Right kidney (tissue), 1 donor: ENCODE measurements around the gene TSHZ2.

Experiments
- DNase-seq: peaks from one replicate; pipeline ENCODE4 v3.0.0-alpha.2; 2016

The TSHZ2 gene

GRCh38 chr20:52993076-52993475, 20.9 kb downstream of the TSHZ2 start:
- peak; percentile 27 for DNase-seq

- no peak for DNase-seq
Measured at GRCh38 chr20:52994184-52994970, 22.2 kb downstream of the TSHZ2 start.

DNA sequence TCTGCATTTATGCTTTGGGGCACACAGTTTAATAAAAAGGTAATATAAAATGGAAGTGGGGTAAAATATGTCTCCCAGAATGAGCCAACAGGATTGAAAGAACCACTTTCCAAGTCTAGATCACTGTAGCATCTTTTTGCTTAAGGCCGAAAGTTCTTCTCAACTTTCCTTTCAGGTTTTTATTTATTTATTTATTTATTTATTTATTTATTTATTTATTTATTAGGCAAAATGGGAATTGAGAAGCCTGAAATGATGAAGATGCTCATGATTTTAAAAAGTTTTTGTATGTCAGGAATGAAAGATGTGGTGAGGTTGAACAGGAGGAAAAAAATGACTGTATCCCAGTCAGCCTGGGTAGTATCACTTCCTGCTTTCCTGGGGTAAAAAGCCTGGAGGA, 24.0 kb downstream of the TSHZ2 start:
- DNase-seq = no peak

DNA sequence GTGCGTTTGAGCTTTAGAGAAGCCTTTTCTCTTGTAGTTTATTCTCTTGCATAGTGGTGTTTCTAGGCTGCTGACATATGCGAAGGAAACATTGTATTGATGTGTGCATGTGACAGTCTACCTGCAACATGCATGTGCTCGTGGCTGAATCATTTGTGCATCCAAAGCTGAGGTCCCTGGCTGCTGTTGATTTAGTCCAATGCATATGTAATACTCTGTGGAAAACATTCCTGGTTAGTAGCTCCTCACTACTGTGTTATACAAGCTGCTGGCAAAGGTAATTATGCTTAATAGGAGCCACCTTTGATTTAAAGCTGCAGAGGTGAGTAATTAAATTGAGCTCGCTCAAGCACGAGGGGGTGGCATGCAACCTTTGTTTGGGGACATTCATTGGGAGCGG, 24.5 kb downstream of the TSHZ2 start:
- DNase-seq = no peak

GRCh38 chr20:52998268-52998667, 26.1 kb downstream of the TSHZ2 start:
- no peak for DNase-seq

GRCh38 chr20:52999040-52999439, 26.9 kb downstream of the TSHZ2 start:
- DNase-seq = no peak

DNA sequence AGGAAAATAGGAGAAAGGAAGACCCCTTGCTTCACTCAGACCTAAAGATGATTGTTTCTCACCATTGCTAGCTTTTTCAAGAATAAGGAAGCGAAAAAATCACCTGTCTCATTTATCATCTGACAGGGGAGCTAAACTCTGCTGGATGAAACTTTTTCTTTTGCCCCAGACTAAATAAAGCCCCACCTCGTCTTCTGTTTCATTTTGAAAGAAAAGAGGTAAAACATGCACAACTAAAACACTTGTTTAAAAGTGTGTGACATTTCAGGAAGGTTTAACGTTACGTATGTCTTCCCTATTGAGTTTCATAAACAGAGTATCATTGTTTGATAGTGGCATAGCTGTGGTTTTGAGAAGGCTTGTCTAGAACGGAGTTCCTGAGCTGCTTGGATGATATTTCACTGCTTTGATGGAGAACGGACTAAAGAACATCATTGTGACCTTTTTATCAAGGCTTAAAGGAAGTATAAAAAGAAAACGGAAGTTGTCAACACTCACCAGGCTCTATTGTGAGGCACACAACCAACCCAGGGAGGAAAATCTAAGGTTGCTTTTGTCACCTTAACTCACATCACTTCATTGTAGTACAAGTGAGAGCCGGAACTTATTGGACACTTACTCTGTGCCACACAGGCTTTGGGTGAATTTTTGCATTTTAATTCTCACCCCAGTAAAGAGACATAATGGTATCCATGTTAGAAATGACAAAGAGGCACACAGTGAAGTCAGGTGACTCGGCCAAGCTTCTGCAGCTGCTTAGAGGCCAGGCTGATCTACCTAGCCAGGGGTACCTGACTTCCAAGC, 29.5 kb downstream of the TSHZ2 start:
- DNase-seq = no peak

DNA sequence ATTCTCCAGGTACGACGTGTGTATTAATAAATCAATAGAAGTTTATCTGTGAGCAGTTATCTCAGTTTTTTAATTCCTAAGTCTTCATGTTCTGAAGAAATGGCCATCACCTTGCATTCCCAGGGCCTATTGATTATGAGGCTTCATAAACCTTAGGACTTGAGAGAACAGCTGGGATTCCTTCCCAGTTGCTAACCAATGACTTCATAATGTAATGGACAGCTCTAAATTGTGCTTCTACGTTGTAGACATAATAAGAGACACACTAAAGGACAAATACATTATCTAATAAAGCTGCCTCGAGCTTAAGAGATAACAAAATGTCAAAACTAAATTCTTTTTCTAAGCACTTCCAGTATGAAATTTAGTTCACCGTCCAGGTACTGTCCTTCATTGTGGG, 30.6 kb downstream of the TSHZ2 start:
- no peak for DNase-seq

DNA sequence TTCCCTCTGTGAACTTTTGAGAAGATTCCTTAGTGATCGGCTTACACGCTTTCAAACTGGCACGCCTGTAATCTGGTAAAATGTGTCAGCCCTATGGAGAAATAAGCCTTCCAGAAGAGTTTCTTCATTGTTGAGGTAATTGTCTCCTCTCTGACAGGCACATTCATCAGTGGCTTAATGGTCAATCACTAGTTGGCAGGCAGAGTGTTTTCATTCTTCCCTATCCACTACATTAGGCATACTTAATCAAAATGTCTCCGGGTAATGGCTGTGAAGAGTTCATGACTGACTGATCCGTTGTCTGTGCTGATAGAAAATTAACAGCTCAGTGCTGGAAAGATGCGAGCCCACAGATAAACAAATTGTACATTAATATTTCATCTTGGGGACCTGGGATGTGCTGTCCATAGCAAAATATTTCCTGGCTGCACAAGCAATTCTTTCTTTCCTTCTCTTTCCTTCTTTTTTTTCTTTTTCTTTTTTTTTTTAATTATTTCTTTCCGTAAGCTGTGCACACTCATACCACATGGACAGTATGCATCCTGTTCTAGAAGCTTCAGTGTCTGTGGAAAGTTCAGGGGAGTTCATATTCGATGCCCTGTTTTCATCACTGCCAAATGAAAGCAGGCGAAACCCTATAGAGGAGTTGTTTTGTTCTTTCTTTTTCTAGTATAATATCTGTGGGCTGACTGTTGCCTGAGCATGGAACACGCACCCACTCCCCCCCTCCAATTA, 31.4 kb downstream of the TSHZ2 start:
- DNase-seq = peak; percentile 29

DNA sequence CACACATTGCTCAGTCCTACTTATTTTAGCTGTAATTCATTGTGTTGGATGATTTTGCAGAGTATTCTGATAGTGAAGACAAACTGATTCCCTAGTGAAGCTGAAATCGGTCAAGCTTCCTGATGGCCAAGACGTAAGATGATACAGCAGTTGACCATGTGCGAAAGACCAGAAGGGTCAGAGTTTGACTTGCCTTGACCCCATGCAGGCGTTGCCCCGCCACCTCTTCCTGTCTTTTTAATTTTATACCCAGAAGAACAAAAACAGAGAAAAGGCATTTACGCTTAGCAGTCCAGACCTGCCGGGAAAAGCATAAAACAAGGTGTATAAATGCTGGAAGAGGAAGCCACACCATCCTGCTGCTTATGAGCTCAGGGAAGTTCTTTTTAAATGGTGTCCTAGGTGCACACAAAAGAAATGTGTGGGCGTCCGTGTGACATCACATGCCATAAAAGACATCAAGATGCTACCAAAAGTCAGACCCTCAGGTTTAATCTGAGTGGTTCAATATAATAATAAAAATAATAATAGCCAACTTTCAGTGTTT, 32.2 kb downstream of the TSHZ2 start:
- peak; percentile 25 for DNase-seq

GRCh38 chr20:53009979-53010735, 38.0 kb downstream of the TSHZ2 start:
- no peak for DNase-seq

GRCh38 chr20:53011640-53012039, 39.5 kb downstream of the TSHZ2 start:
- DNase-seq = no peak

DNA sequence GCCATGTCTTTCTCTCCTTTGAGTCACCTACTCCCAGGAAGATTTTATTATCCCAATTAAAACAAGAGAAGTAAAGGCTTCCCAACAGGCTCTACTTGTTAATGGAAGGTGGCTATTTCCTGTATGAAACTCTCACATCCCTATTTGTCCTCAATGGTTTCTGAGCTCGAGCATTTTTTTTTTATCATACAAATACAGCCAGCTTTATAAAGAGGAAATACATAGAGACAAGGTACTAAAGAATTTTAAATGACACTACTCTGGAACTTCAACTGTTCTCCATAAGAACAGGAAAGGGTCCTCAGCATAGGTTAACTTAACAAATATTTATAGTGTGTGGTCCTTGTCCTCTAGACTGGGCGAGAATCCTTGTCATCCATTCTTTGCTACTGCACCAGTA, 41.0 kb downstream of the TSHZ2 start:
- DNase-seq = no peak

DNA sequence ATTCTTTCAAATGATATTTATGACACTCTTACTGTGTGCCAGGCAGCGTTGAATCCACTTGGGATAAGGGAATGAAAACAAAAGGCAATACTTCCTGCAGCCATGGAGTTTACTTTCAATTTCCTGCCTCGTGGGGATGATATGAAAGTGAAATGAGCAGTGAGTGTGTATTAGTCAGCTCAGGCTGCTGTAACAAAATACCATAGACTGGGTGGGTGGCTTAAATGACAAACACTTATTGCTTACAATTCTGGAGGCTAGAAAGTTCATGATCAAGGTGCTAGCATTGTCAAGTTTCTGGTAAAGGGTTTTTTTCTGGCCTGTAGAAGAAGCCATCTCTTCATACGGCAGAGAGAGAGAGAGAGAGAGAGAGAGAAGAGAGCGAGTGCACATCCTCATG, 41.7 kb downstream of the TSHZ2 start:
- DNase-seq = no peak

DNA sequence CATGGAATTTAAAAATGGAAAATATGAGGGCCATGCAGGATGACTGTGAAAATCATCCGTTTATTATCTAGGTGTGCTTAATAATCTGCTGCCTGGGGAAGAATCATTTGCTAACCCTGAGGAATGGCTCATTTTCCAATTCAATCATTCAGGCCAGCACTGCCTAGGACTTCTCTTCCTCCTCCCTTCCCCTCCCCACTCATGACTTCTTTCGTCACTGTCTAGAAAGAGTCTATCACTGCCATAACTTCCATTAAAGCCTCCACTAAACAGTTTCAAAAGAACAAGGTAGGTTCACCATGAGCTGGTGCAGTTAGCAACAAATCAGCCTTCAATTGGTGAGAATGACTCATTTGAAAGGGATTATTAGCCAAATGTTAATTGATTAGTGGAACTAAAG, 43.9 kb downstream of the TSHZ2 start:
- DNase-seq = no peak

- no peak for DNase-seq
Measured at GRCh38 chr20:53016534-53017042, 44.4 kb downstream of the TSHZ2 start.

GRCh38 chr20:53017206-53017605, 45.0 kb downstream of the TSHZ2 start:
- no peak for DNase-seq

- no peak for DNase-seq
Measured at GRCh38 chr20:53019464-53019863, 47.3 kb downstream of the TSHZ2 start.

DNA sequence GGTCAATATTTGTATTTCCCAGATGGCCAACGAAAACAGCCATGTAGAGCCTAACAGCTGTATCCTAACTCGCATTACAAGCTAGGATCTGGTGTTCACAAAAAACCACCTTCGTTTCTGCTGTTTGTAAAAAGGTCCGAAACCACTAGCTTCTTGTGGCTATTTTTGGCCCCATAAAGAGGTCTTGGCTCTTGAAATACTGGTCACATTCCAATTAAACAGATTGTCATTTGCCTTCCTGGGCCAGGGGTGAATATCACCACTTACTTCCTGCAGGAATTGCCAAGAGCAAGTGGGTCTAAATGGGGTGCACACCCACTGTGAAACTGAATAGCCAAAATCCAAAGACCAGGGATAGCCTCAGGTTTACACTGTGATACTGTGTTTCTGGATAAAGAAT, 48.2 kb downstream of the TSHZ2 start:
- DNase-seq = no peak

DNA sequence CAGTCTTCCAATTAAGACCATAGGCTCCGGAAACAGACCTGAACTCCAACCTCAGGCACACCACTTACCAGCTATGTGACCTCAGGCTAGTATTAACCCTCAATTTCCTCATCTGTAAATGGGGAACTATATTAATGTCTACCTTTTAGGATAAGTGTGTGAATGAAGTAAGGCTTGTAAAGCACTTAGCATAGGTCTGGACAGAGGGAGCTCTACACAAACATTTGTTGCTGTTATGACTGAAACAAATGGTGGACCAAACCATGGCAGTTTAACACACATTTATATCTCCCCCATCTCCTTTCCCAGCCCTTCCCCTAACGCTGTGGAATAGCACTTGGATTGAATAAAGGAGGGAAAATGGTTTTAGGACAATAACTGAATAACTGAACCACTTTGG, 48.7 kb downstream of the TSHZ2 start:
- DNase-seq = no peak

DNA sequence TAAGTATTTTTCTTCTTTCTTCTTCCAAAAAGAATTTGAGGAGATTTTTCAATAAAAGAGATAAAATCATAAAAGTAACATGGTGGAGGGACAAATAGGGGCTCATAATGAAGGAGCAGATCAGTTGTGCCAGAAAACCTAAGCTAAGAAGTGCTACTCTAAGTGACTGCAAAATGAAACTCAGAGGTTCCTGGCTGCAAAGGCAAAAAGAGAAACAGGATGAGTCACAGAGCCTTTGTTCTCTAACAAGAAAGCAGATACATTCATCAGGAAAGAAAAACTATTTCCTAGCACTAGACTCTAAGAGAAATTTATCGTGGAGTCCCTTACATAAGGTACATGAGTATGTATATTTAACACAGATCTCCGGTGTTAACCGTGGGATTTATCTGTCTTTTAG, 49.8 kb downstream of the TSHZ2 start:
- DNase-seq = no peak
